Endothelial cell of umbilical vein (primary cell): ENCODE data around the gene CFAP69. TPM values are rescaled to one million over a fixed set of nuclear protein-coding genes. Genes with fewer than 3 reads are reported as not detected.

Source experiments
- BruUV-seq: library from RNA; stranded (reverse); fragments of 400-500 nt; replicated peaks from 2 replicates; lab custom pipeline; 2021; lab: Mats Ljungman, UMichigan
- CTCF ChIA-PET: fragments of 300-600, 350-600 bp; sonication (Branson Sonifier 250); formaldehyde crosslinking; loops from one replicate; lab custom pipeline; 2021; ENCODE audit warnings: antibody characterized with exemption, inconsistent platforms; lab: Charles Lee
- POLR2A ChIA-PET: fragments of 300-600, 350-600 bp; sonication (Branson Sonifier 250); formaldehyde crosslinking; loops from one replicate; lab custom pipeline; 2021; ENCODE audit warnings: antibody characterized with exemption, inconsistent platforms; lab: Charles Lee
- DNase-seq: peaks from one replicate; pipeline ENCODE4 v3.0.0-alpha.2; 2011; ENCODE audit warnings: low read depth, low spot score
- FAIRE-seq: peaks from 2 replicates; lab custom pipeline; 2011; peaks lifted over from hg19 to GRCh38; lab: Jason Lieb, UNC
- H2AFZ ChIP-seq: 2 replicates; pipeline ENCODE4 v1.6.0; 2012; ENCODE audit warnings: low read depth, low read length, control low read depth, inconsistent platforms
- H3K27ac ChIP-seq: 2 replicates; pipeline ENCODE4 v1.5.1; 2011; ENCODE audit warnings: low read depth, mild to moderate bottlenecking, control low read depth, low read length, moderate library complexity; ENCODE audit not compliant: insufficient read depth
- H3K27me3 ChIP-seq, 2 experiments: 2 replicates each; pipeline versions ENCODE4 v1.6.0 to v1.6.1; 2011; ENCODE audit warnings: low read length in 2 of 2, mixed read lengths in 1 of 2; ENCODE audit not compliant: control insufficient read depth in 2 of 2, insufficient read depth in 2 of 2
- H3K36me3 ChIP-seq, 2 experiments: 2 replicates in 1 of 2; 3 replicates in 1 of 2; pipeline ENCODE4 v1.5.1; 2011; ENCODE audit warnings: low read length in 2 of 2, mild to moderate bottlenecking in 1 of 2, moderate library complexity in 1 of 2; ENCODE audit not compliant: control insufficient read depth in 2 of 2, insufficient read depth in 2 of 2; ENCODE audit errors: extremely low read depth in 1 of 2
- H3K4me1 ChIP-seq: 3 replicates; pipeline ENCODE4 v1.5.1; 2011; ENCODE audit warnings: mild to moderate bottlenecking, low read length; ENCODE audit not compliant: control insufficient read depth, insufficient read depth; ENCODE audit errors: extremely low read depth
- H3K4me2 ChIP-seq: 2 replicates; pipeline ENCODE4 v1.6.1; 2011; ENCODE audit warnings: low read length, control low read depth, mixed read lengths; ENCODE audit not compliant: insufficient read depth
- H3K4me3 ChIP-seq, 3 experiments: fragments of 200-600 bp in 1 of 3; sonication (generic), shearing (Covaris generic) in 1 of 3; replicated peaks in 1 of 3; 2 replicates each; pipeline ENCODE4 v1.5.1; 2011 to 2016; ENCODE audit warnings: control low read depth in 3 of 3, low read length in 3 of 3, mild to moderate bottlenecking in 2 of 3, inconsistent platforms in 1 of 3, low read depth in 1 of 3, moderate library complexity in 1 of 3; ENCODE audit not compliant: insufficient read depth in 1 of 3
- H3K79me2 ChIP-seq: 2 replicates; pipeline ENCODE4 v1.6.0; 2012; ENCODE audit warnings: low read length, inconsistent platforms; ENCODE audit not compliant: control insufficient read depth, insufficient read depth
- H3K9ac ChIP-seq: replicated peaks from 2 replicates; pipeline ENCODE3; 2011; ENCODE audit warnings: low read length, control low read depth; ENCODE audit not compliant: insufficient read depth; ENCODE audit errors: extremely low read depth
- H3K9me1 ChIP-seq: replicated peaks from 3 replicates; pipeline ENCODE4 v1.6.0; 2011; ENCODE audit warnings: mild to moderate bottlenecking, low read length; ENCODE audit not compliant: control insufficient read depth, insufficient read depth; ENCODE audit errors: extremely low read depth
- H3K9me3 ChIP-seq: replicated peaks from 2 replicates; pipeline ENCODE4 v1.5.1; 2012; ENCODE audit warnings: low read length, inconsistent platforms; ENCODE audit not compliant: control insufficient read depth, insufficient read depth
- H4K20me1 ChIP-seq: replicated peaks from 2 replicates; pipeline ENCODE3; 2011; ENCODE audit warnings: mild to moderate bottlenecking, low read length; ENCODE audit not compliant: control insufficient read depth, insufficient read depth; ENCODE audit errors: extremely low read depth
- CTCF ChIP-seq, 2 donors: IDR thresholded peaks; 1 replicate in 1 of 2; 2 replicates in 1 of 2; pipeline ENCODE4 v1.5.1; 2011; ENCODE audit warnings: low read length in 2 of 2, mild to moderate bottlenecking in 2 of 2, moderate library complexity in 2 of 2, control low read depth in 1 of 2, inconsistent platforms in 1 of 2, low read depth in 1 of 2; ENCODE audit not compliant: insufficient read depth in 1 of 2; ENCODE audit errors: extremely low read depth in 1 of 2
- EZH2 ChIP-seq: IDR thresholded peaks from 2 replicates; pipeline ENCODE4 v1.6.1; 2012; ENCODE audit warnings: borderline replicate concordance, low read depth, mild to moderate bottlenecking, moderate library complexity, low read length, inconsistent platforms; ENCODE audit not compliant: severe bottlenecking
- FOS ChIP-seq: IDR thresholded peaks from 2 replicates; pipeline ENCODE4 v1.6.1; 2011; ENCODE audit warnings: mild to moderate bottlenecking, low read length, moderate library complexity, borderline replicate concordance; ENCODE audit not compliant: insufficient read depth
- GATA2 ChIP-seq: IDR thresholded peaks from 2 replicates; pipeline ENCODE4 v1.7.0; 2011; ENCODE audit warnings: low read depth, mild to moderate bottlenecking, moderate library complexity, mixed read lengths, low read length; ENCODE audit not compliant: insufficient read length, insufficient read depth
- JUN ChIP-seq: IDR thresholded peaks from 2 replicates; pipeline ENCODE4 v1.6.1; 2011; ENCODE audit warnings: borderline replicate concordance, low read depth; ENCODE audit not compliant: insufficient read length, insufficient read depth
- MAX ChIP-seq: IDR thresholded peaks from 2 replicates; pipeline ENCODE4 v1.6.1; 2011; ENCODE audit not compliant: insufficient read depth, insufficient read length
- MYC ChIP-seq: IDR thresholded peaks from one replicate; pipeline ENCODE4 v1.6.1; 2011; ENCODE audit warnings: mild to moderate bottlenecking, low read depth, low read length
- POLR2A ChIP-seq: IDR thresholded peaks from 2 replicates; pipeline ENCODE4 v1.6.1; 2012; ENCODE audit warnings: low read depth, mild to moderate bottlenecking, control low read depth, low read length
- POLR2AphosphoS5 ChIP-seq: IDR thresholded peaks from 2 replicates; pipeline ENCODE4 v1.6.1; 2012; ENCODE audit warnings: low read depth, mild to moderate bottlenecking, control low read depth, low read length, moderate library complexity; ENCODE audit not compliant: insufficient read depth
- dilution Hi-C: fragments of 300-500 bp; cut with MboI; formaldehyde crosslinking; loops from one replicate; pipeline ENCODE4 v1.15.0; 2019; ENCODE audit warnings: low sequenced_read_pairs; ENCODE audit not compliant: extremely low pct_ligation_motif_present
- intact Hi-C: fragments of 100-400 bp; cut with micrococcal nuclease; formaldehyde crosslinking; loops from one replicate; pipeline ENCODE4 v1.10.0; 2022
- polyA plus RNA-seq, 4 experiments: library from polyadenylated mRNA; depleted of rRNA in 3 of 4; stranded (reverse) in 3 of 4; unstranded in 1 of 4; fragments of >200 nt; gene quantifications; 2 replicates each; pipeline versions ENCODE4 v1.2.1 to v1.2.3, GENCODE V29; 2011 to 2012; ENCODE audit warnings: missing spikeins in 1 of 4
- total RNA-seq: library from RNA; stranded (reverse); gene quantifications from 2 replicates; pipeline ENCODE4 v1.2.3, GENCODE V29; 2021

The CFAP69 gene
- total and polyA plus RNA-seq, 2 donors (not counting 3 experiments of a cell fraction or from before 2014, with no cell fraction given) = 0.81 to 4.4 TPM

GRCh38 chr7:90322837-90323236 is 77.9 kb downstream of the CFAP69 start:
- Histone ChIP-seq H3K27ac (no peak overlapping the region), H3K9ac (no peak overlapping the region), H3K9me1 (no peaks in the 10 kb centered on the region), H3K9me3 (no peaks in the 10 kb centered on the region), H2AFZ (no peak overlapping the region), H3K4me3 (no peak overlapping the region), H3K27me3 (peaks cover 40 to 73% of the 10 kb centered on the region in 2 experiments), H3K36me3 (no peaks in the 10 kb centered on the region), H3K4me1 (no peaks in the 10 kb centered on the region), H3K79me2 (no peaks in the 10 kb centered on the region), H3K4me2 (no peak overlapping the region), H4K20me1 (no peaks in the 10 kb centered on the region)
- dilution Hi-C loops = no loop called here
- FAIRE-seq (no peak), DNase-seq (no peak)
- BruUV-seq = no TSS peak
- intact Hi-C loops = no loop called here
- TF ChIP-seq POLR2A (no peak), FOS (no peak), GATA2 (no peak), MYC (no peak), CTCF (IDR thresholded peaks at IDR 0.05; ENCODE audit: extremely low read depth in 1 of 2, insufficient read depth in 1 of 2, low read depth in 1 of 2, low read length in 2 of 2) (no peak), JUN (no peak), MAX (no peak), EZH2 (no peak), POLR2AphosphoS5 (no peak)
- ChIA-PET POLR2A (no interaction called here), CTCF (interaction anchor here (0.6 kb wide), 1 partner anchor 105 kb away, joined by 3 read pairs; no protein-coding TSS in a partner anchor)
